D721Med (cell line): ENCODE results near the gene MYCBP2.
"Not testable (repeated sequence)": the region's sequence is repeated elsewhere in the genome, so short reads cannot be mapped to it uniquely, and the experiment has no call there.

Experiments used
- DNase-seq: peaks from one replicate; pipeline ENCODE4 v3.0.0; 2011; ENCODE audit warnings: low spot score; ENCODE audit not compliant: insufficient read length
- FAIRE-seq: peaks from 2 replicates; lab custom pipeline; 2011; peaks lifted over from hg19 to GRCh38; lab: Jason Lieb, UNC
- TF ChIP-seq, protein P1 (sequence below): IDR thresholded peaks from 2 replicates; pipeline ENCODE4 v1.5.1; 2012; ENCODE audit warnings: mild to moderate bottlenecking, control low read depth; ENCODE audit not compliant: insufficient read depth; ENCODE audit errors: missing control alignments

MYCBP2 gene

DNA sequence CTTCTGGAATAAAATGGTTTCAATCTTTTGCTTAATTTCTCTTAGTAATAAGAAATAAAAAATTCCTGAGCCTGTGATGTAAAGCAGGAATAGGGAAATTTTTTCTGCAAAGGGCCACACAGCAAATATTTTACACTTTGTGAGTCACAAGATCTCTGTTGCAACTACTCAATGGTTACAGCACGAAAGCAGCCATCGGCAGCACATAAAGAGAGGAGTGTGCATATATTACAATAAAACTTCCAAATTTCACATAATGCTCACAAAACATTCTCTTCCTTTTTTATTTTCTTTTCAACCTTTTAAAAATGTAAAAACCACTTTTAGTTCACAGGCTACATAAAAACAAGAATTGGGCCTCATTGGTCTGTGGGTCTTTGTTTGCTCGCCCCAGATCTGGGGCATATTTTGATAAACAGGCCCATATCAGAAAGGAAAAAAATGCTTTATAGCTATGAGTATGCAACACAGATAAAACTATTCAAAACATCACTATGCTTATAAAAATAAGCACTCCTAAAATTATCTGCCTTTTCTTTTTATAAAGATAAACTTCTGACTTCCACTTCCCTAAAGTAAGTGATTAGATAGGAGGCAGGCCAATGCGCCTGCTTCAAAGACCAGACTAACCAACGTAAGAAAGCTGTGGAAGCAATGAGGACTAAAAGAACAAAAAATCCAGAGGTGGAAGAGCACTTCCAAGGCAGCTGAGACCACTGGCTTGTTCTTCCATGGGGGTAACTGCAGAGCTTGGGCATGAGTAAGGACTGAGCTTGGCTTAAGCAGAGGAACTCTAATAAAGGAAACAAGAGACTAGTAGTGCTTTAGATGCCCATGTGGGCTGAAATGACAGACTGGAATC is 26.5 kb downstream of the MYCBP2 start:
- no peak for DNase-seq

DNA sequence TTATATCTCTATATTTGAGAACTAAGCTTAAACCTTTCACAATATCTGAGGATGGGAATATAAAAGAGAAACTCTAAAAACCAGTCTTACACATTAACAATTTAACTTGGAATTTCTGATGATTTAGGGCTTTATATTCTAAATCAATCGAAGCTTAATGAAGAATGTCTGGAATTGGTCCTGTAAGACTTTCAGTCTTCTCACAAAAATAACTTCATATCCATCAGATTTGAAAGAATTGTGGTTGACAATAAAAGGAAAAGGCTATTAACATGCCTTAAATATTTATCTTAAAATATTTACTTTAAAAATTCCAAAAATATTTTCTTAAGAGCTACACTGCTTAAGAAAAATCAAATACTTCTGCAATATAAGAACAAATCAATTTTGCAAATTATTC is 27.3 kb downstream of the MYCBP2 start:
- TF ChIP-seq, protein P1, sequence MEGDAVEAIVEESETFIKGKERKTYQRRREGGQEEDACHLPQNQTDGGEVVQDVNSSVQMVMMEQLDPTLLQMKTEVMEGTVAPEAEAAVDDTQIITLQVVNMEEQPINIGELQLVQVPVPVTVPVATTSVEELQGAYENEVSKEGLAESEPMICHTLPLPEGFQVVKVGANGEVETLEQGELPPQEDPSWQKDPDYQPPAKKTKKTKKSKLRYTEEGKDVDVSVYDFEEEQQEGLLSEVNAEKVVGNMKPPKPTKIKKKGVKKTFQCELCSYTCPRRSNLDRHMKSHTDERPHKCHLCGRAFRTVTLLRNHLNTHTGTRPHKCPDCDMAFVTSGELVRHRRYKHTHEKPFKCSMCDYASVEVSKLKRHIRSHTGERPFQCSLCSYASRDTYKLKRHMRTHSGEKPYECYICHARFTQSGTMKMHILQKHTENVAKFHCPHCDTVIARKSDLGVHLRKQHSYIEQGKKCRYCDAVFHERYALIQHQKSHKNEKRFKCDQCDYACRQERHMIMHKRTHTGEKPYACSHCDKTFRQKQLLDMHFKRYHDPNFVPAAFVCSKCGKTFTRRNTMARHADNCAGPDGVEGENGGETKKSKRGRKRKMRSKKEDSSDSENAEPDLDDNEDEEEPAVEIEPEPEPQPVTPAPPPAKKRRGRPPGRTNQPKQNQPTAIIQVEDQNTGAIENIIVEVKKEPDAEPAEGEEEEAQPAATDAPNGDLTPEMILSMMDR: no peak
- FAIRE-seq (no peak), DNase-seq (no peak)

More for the DNA sequence above, 26.5 kb downstream of the MYCBP2 start:
- no peak for FAIRE-seq
- TF ChIP-seq, protein P1: no peak

DNA sequence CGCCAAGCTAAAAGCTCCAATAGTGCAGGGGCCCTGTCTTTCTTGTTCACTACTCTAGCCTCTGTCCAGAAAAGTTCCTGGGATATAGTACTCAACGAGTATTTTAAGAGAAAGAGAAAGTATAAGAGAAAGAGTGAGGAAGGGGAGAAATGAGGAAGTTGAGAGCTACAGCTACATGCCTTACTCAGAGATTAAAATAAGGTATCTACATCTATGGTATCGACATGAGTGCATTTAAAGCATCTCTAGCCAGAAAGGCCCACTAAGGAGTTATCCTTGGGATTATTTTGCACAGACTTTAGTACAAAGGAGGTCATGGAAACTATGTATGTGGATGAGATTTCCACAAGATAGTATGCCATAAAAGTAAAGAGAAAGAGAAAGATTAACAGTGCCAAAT is 28.5 kb downstream of the MYCBP2 start:
- DNase-seq (no peak), FAIRE-seq (no peak)
- TF ChIP-seq, protein P1: no peak

DNA sequence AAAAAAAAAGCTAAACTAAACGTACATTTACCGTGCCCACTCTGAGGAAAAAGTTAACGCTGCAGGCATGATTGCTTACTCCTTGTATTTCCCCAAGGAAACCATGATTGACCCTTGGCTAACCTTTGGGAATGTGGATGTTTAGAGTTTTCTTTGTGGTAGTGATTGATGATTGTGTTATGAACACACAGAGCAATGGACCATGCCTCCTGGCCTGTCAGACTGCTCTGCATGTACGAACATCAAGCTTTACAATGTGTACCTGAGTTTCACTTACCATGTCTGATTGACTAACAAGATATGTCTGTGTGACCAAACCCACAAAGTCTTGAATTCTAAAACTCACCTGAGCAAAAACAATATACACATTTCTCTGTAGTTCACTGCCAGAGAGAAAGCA is 35.1 kb downstream of the MYCBP2 start:
- TF ChIP-seq, protein P1: no peak
- DNase-seq: no peak
- no peak for FAIRE-seq

DNA sequence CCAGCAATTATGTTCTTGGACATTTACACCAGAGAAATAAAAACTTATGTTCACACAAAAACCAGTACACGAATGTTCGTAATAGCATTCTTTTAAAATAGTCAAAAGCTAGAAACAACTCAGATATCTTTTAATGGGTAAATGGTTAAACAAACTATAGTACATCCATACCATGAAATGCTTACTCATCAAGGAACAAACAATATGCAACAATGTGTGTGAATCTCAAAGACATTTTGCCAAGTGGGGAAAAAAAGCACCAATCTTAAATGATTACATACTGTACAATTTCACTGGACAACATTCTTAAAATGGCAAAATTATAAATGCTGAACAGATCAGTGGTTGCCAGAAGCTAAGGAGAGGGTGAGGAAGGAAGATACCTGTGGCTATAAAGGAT is 36.6 kb downstream of the MYCBP2 start:
- DNase-seq: no peak
- no peak for FAIRE-seq

DNA sequence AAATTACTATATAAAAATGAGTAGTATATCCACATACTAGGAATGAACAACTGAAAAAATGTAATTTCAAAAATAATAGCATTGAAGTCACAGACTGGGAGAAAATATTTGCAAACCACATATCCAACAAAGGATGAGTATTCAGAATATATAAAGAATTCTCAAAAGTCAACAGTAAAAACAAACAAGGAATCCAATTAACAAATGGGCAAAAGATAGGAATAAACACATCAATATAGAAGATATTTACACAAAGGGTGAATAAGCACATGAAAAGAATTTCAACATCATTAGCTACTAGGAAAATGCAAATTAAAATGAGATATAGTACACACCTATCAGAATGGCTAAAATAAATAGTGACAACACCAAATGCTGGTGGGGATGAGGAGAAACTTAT is 37.0 kb downstream of the MYCBP2 start:
- FAIRE-seq (no peak), DNase-seq (no peak)
- TF ChIP-seq, protein P1: no peak

More for the DNA sequence above, 36.6 kb downstream of the MYCBP2 start:
- TF ChIP-seq, protein P1: no peak

DNA sequence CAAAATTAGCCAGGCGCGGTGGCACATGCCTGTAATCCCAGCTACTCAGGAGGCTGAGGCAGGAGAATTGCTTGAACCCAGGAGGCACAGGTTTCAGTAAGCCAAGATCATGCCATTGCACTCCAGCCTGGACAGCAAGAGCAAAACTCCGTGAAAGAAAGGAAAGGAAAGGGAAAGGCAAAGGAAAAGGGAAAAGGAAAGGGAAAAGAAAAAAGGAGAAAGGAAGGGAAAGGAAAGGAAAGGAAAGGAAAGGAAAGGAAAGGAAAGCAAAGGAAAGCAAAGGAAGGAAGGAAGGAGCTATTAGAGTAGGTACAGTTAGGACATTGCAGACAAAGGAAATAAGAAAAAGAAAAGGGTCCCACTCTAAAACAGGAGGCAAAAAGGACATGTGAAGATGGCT is 41.3 kb downstream of the MYCBP2 start:
- not testable (repeated sequence) for FAIRE-seq, DNase-seq
